Uterus (tissue), 2 donors: Measurements from ENCODE around the gene EIF2S1.

ENCODE experiments used
- CTCF ChIP-seq, 4 experiments: fragments of 200-600 bp in 2 of 4; fragments of 450-650 bp in 2 of 4; sonication (generic) in 2 of 4; IDR thresholded peaks; one replicate each; pipeline ENCODE4 v1.5.1; 2016 to 2019; ENCODE audit warnings: antibody characterized with exemption in 4 of 4, mild to moderate bottlenecking in 2 of 4, moderate library complexity in 1 of 4
- POLR2A ChIP-seq, 2 donors: fragments of 450-650 bp; IDR thresholded peaks; one replicate each; pipeline ENCODE4 v1.6.1; 2016; ENCODE audit warnings: antibody characterized with exemption in 2 of 2, mild to moderate bottlenecking in 1 of 2, moderate library complexity in 1 of 2

GRCh38 chr14:67389275-67389674 lies 29.1 kb downstream of the EIF2S1 start:
- TF ChIP-seq POLR2A (IDR thresholded peaks at IDR 0.05) (no peak), CTCF (IDR thresholded peaks at IDR 0.05) (no peak)
